ENCODE data around the gene REC8. TPM values are rescaled to one million over a fixed set of nuclear protein-coding genes. Genes with fewer than 3 reads are reported as not detected.

REC8 gene
- total and polyA plus RNA-seq, 2 of the 13 experiments (the other 11 are each of a cell fraction or from before 2014, with no cell fraction given): 3.4 to 14.7 TPM

- ATAC-seq (peak; percentile 0; the same call in 1 of the 3 replicates), FAIRE-seq (no peak), DNase-seq (ENCODE audit: low spot score) (no peak)
- BruUV-seq (replicated peaks): no TSS peak
- H3K27ac ChIP-seq (ENCODE audit: extremely low read length, insufficient read depth, low read length): no peak overlapping the region
- ChIA-PET CTCF (ENCODE audit: low intra/inter-chr PET ratio, low total read pairs) (no interaction called here), POLR2A (interaction anchor here (0.9 to 6.7 kb wide), 6 partner anchors 11 to 84 kb away, joined by 3 to 65 read pairs (median 5); partner anchors contain the start of genes EMC9, IPO4, IRF9 and MDP1)
- no peak overlapping the region for H3K4me2 ChIP-seq (ENCODE audit: low read depth, low read length)
- H4K20me1 ChIP-seq (ENCODE audit: insufficient read depth, low read length): no peaks in the 10 kb centered on the region
- no peak overlapping the region for H2AFZ ChIP-seq (ENCODE audit: low read length)
- 96% methylated on average over 14 of the region's 14 CpGs for WGBS (ENCODE audit: low lambda C conversion rate)
- no peaks in the 10 kb centered on the region for H3K9me3 ChIP-seq (ENCODE audit: low read length)
- intact Hi-C loops (cut with micrococcal nuclease; ENCODE audit: unreplicated experiment) (no loop called here), in situ Hi-C loops (cut with HindIII; ENCODE audit: extremely low pct_ligation_motif_present, low pct_unique_long_range_greater_than_20kb) (no loop called here)
- no peak overlapping the region for H3K9ac ChIP-seq (ENCODE audit: insufficient read depth, low read depth, low read length)
- no peaks in the 10 kb centered on the region for H3K27me3 ChIP-seq (ENCODE audit: control insufficient read depth in 1 of 2, insufficient read depth in 2 of 2, low read length in 2 of 2)
- peaks cover 47 to 52% of the 10 kb centered on the region in 2 experiments for H3K36me3 ChIP-seq (replicated peaks in 1 of 2; ENCODE audit: control insufficient read depth in 1 of 2, insufficient read depth in 2 of 2, low read length in 2 of 2)
- no peaks in the 10 kb centered on the region for H3K4me1 ChIP-seq (ENCODE audit: insufficient read depth, low read length)
- no peak overlapping the region for H3K4me3 ChIP-seq (replicated peaks in 1 of 3; ENCODE audit: insufficient read depth in 1 of 3, low read depth in 2 of 3, low read length in 3 of 3)
- TF ChIP-seq TBX2 (CRISPR knock-in tag; IDR thresholded peaks at IDR 0.05; ENCODE audit: borderline replicate concordance) (no peak), AGO2 (optimal IDR thresholded peaks at IDR 0.05; ENCODE audit: low read depth, low read length) (peak; percentile 56), AKAP8 (CRISPR knock-in tag; IDR thresholded peaks at IDR 0.05) (0 out of 2 replicates have a peak, but pooled peaks have one; percentile 7), RBFOX2 (IDR thresholded peaks at IDR 0.05; ENCODE audit: low read depth, low read length) (0 out of 2 replicates have a peak, but pooled peaks have one; percentile 12), THAP7 (CRISPR knock-in tag; IDR thresholded peaks at IDR 0.05) (no peak), BCL6 (CRISPR knock-in tag; IDR thresholded peaks at IDR 0.05) (no peak)
- no peaks in the 10 kb centered on the region for H3K79me2 ChIP-seq (ENCODE audit: insufficient read depth, low read length)
Measured at GRCh38 chr14:24177891-24178290, 6.0 kb downstream of the REC8 start.

- peaks cover 54 to 59% of the 10 kb centered on the region in 2 experiments for H3K36me3 ChIP-seq (replicated peaks in 1 of 2; ENCODE audit: control insufficient read depth in 1 of 2, insufficient read depth in 2 of 2, low read length in 2 of 2)
- H3K9me3 ChIP-seq (ENCODE audit: low read length): no peaks in the 10 kb centered on the region
- H3K4me2 ChIP-seq (ENCODE audit: low read depth, low read length): no peak overlapping the region
- no TSS peak for BruUV-seq (replicated peaks)
- WGBS (ENCODE audit: low lambda C conversion rate): 86% methylated on average over 12 of the region's 12 CpGs
- H4K20me1 ChIP-seq (ENCODE audit: insufficient read depth, low read length): no peaks in the 10 kb centered on the region
- CTCF ChIA-PET (ENCODE audit: low intra/inter-chr PET ratio, low total read pairs): no interaction called here
- H3K27me3 ChIP-seq (ENCODE audit: control insufficient read depth in 1 of 2, insufficient read depth in 2 of 2, low read length in 2 of 2): no peaks in the 10 kb centered on the region
- H3K4me1 ChIP-seq (ENCODE audit: insufficient read depth, low read length): no peaks in the 10 kb centered on the region
- H3K9ac ChIP-seq (ENCODE audit: insufficient read depth, low read depth, low read length): no peak overlapping the region
- in situ Hi-C loops (cut with HindIII; ENCODE audit: extremely low pct_ligation_motif_present, low pct_unique_long_range_greater_than_20kb) (no loop called here), intact Hi-C loops (cut with micrococcal nuclease; ENCODE audit: unreplicated experiment) (no loop called here)
- no peak for DNase-seq (ENCODE audit: low spot score)
- no peak overlapping the region for H2AFZ ChIP-seq (ENCODE audit: low read length)
- POLR2A ChIA-PET: interaction anchor here (0.6 to 8.1 kb wide), 12 partner anchors 8 to 66 kb away, joined by 3 to 65 read pairs (median 5); partner anchors contain the start of genes CHMP4A, DCAF11, EMC9 and IPO4
- no peak for FAIRE-seq
- no peak overlapping the region for H3K27ac ChIP-seq (ENCODE audit: extremely low read length, insufficient read depth, low read length)
- no peaks in the 10 kb centered on the region for H3K79me2 ChIP-seq (ENCODE audit: insufficient read depth, low read length)
- H3K4me3 ChIP-seq (replicated peaks in 1 of 3; ENCODE audit: insufficient read depth in 1 of 3, low read depth in 2 of 3, low read length in 3 of 3): no peak overlapping the region
- ATAC-seq: no peak
- TF ChIP-seq KDM4B (CRISPR knock-in tag; IDR thresholded peaks at IDR 0.05): no peak
- no peak for TF ChIP-seq KIAA2018 (CRISPR knock-in tag; IDR thresholded peaks at IDR 0.05; ENCODE audit: borderline replicate concordance)
Measured at GRCh38 chr14:24178399-24179178, 6.7 kb downstream of the REC8 start.

Data from HepG2 (cell line).